NCI-H345 treated with DMSO at 0.1 percent for 48 hours (cell line): ENCODE measurements around the gene CEACAM20.
"Not testable (repeated sequence)": the region's sequence is repeated elsewhere in the genome, so short reads cannot be mapped to it uniquely, and the experiment has no call there.

Experiments used
- DNase-seq: peaks from one replicate; lab custom pipeline; 2025; ENCODE audit not compliant: unreplicated experiment; lab: John Stamatoyannopoulos, UW

CEACAM20 gene

DNA sequence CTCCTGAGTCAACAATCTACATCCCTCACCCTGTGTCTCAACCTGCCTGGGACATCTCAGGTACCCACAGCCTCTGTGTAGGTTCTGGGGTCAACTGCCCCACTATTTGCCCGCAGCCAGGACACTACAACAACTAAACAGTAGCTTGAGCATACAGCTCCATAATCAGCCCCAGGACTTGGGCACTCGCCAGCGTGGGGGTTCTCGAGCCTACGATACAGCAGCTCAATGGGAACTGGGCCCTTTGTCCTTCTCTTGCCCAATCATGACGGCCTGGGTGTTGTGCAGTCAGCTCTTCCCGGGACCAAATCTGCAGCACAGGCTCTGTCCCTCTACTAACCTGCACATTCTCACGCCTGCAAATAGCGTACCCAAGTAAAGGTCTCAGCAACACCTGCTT is 30.5 kb downstream of the CEACAM20 start:
- no peak for DNase-seq

DNA sequence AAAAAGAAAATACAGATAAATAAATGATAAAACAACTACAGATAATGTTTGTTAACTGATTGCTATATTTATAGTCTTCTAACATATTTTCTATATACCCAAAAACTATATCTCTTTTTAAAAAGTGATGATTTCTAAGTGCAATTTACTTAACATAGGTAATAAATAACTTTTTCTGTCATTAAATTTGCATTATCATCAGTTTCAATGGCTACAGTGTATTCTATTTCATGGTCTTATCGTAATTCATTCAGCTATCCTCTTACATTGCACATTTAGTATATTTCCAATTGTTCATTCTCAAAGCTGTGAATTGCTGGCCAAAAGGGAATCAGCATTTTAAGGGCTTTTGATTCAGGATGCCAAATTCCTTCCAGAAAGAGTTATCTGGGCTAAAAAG is 32.8 kb downstream of the CEACAM20 start:
- no peak for DNase-seq

DNA sequence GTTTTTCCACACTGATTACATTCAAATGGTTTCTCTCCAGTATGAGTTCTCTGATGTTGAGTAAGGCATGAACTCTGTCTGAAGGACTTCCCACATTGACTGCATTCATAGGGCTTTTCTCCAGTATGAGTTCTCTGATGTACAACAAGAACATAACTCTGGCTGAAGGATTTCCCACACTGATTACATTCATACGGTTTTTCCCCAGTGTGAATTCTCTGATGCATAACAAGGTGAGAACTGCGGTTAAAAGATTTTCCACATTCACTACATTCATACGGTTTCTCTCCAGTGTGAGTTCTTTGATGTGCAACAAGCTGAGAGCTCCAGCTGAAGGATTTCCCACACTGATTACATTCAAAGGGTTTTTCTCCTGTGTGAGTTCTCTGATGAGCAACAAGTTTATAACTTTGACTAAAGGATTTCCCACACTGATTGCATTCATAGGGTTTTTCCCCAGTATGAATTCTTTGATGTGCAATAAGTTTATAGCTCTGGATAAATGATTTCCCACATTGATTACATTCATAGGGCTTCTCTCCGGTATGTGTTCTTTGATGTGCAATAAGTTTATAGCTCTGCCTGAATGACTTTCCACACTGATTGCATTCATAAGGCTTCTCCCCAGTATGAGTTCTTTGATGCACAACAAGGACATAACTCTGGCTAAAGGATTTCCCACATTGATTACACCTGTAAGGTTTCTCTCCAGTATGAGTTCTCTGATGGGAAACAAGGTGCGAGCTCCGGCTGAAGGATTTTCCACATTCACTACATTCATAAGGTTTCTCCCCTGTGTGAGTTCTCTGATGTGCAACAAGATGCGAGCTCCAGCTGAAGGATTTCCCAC is 52.7 kb downstream of the CEACAM20 start:
- DNase-seq = no peak

DNA sequence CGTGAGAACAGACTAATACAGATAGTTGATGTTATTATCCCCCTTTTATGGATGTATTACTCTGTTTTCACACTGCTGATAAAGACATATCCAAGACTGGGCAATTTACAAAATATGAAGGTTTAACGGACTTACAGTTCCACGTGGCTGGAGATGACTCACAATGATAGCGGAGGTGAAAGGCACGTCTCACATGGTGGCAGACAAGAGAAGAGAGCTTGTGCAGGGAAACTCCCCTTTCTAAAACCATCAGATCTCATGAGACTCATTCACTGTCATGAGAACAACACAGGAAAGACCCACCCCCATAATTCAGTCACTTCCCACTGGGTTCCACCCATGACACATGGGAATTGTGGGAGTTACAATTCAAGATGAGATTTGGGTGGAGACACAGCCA is 60.7 kb downstream of the CEACAM20 start:
- not testable (repeated sequence) for DNase-seq

DNA sequence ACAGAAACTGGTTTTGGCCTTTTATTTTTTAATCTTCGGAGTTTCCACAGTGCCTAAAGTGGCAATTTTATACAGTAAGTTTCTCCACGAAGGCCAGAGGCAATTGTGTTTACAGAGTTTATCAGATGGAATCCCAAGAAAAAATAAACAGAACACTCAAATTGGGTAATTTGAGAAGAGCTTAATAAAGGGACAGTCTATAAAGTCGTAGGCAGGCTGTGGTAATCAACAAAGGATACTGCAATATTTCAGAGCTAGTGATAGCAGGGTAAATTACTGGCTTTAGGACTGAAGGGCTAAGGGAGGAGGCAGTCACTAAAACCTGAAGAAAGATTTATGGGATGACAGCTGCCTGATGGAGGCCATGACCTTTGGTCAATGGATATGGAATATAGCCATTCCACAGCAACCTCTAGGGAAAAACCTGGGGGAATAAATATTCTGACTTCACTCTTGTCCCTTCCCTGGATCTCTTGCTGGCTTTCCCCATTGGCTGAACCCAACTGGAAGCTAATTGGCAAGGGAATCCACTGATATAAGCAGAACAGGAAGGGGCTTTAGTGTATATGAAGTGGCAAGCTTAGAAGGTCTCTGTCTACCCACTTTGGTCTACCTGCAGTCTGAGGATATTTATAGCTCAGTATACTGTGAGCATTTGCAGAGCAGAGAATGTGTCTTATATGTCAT is 66.7 kb downstream of the CEACAM20 start:
- DNase-seq = not testable (repeated sequence)
